ENCODE results near the gene HOXB2. TPM values are rescaled to one million over a fixed set of nuclear protein-coding genes. Genes with fewer than 3 reads are reported as not detected.

Gene HOXB2
- polyA plus RNA-seq, 1 donor from 2014 or later: not detected

DNA sequence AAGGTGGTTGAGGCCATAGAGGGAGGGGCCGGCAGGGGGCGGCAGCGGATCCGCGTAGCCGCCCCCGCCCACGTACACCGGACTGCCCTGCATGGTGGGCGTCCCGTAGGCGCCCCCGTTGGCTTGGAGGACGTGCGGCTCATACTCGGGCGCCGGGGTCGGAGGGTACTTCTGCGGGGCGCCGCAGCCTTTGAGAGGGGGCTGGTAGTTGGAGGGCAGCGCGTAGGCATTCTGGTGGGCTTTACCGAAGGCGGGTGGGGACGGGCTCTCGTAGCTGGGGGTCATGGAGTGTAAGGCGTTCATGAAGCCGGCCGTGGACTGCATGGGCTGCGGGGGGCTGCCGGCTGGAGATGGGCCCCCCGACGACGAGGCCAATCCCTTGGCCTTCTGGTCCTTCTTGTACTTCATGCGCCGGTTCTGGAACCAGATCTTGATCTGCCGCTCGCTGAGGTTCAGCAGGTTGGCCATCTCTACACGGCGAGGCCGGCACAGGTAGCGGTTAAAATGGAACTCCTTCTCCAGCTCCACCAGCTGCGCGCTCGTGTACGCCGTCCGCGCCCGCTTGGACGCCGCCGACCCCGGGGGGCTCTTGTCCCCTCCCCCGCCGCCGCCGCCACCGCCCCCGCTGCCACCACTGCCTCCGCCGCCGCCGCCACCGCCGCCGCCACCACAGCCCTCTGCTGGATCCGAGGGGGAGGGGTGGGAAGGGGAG, 5.7 kb upstream of the HOXB2 start:
- H3K9me2 ChIP-seq (ENCODE audit: insufficient read depth, low read length): no peaks in the 10 kb centered on the region
- no peaks in the 10 kb centered on the region for H4K20me1 ChIP-seq (ENCODE audit: insufficient read depth)
- H3K9me3 ChIP-seq (ENCODE audit: low read length): no peaks in the 10 kb centered on the region
- H2AFZ ChIP-seq (ENCODE audit: low read depth, low read length): no peak overlapping the region
- peaks cover 99% of the 10 kb centered on the region for H3K27me3 ChIP-seq (ENCODE audit: insufficient read depth, low read depth, low read length)
- H3K36me3 ChIP-seq (ENCODE audit: insufficient read depth, low read length): no peaks in the 10 kb centered on the region
- H3K9ac ChIP-seq (ENCODE audit: low read length): no peak overlapping the region
- H3K4me2 ChIP-seq (ENCODE audit: low read length): no peak overlapping the region
- no peaks in the 10 kb centered on the region for H3F3A ChIP-seq (ENCODE audit: insufficient read depth, low read length, poor library complexity, severe bottlenecking)
- no peak overlapping the region for H3K27ac ChIP-seq (ENCODE audit: low read length)
- no peak overlapping the region for H3K4me3 ChIP-seq (ENCODE audit: low read length)
- H3K79me2 ChIP-seq (replicated peaks; ENCODE audit: insufficient read depth, low read length): no peaks in the 10 kb centered on the region
- TF ChIP-seq RAD21 (conservative IDR thresholded peaks at IDR 0.05) (no peak), TAF1 (IDR thresholded peaks at IDR 0.05; ENCODE audit: low read depth) (no peak), POLR2AphosphoS5 (IDR thresholded peaks at IDR 0.05) (no peak), MXI1 (conservative IDR thresholded peaks at IDR 0.05; ENCODE audit: poor library complexity, severe bottlenecking) (no peak), EP300 (conservative IDR thresholded peaks at IDR 0.05; ENCODE audit: poor library complexity, severe bottlenecking) (no peak), EZH2 (IDR thresholded peaks at IDR 0.05; ENCODE audit: borderline replicate concordance, insufficient read depth, low read length, poor library complexity, severe bottlenecking) (no peak), SMC3 (conservative IDR thresholded peaks at IDR 0.05; ENCODE audit: poor library complexity) (no peak)
- TF ChIP-seq, protein P1, sequence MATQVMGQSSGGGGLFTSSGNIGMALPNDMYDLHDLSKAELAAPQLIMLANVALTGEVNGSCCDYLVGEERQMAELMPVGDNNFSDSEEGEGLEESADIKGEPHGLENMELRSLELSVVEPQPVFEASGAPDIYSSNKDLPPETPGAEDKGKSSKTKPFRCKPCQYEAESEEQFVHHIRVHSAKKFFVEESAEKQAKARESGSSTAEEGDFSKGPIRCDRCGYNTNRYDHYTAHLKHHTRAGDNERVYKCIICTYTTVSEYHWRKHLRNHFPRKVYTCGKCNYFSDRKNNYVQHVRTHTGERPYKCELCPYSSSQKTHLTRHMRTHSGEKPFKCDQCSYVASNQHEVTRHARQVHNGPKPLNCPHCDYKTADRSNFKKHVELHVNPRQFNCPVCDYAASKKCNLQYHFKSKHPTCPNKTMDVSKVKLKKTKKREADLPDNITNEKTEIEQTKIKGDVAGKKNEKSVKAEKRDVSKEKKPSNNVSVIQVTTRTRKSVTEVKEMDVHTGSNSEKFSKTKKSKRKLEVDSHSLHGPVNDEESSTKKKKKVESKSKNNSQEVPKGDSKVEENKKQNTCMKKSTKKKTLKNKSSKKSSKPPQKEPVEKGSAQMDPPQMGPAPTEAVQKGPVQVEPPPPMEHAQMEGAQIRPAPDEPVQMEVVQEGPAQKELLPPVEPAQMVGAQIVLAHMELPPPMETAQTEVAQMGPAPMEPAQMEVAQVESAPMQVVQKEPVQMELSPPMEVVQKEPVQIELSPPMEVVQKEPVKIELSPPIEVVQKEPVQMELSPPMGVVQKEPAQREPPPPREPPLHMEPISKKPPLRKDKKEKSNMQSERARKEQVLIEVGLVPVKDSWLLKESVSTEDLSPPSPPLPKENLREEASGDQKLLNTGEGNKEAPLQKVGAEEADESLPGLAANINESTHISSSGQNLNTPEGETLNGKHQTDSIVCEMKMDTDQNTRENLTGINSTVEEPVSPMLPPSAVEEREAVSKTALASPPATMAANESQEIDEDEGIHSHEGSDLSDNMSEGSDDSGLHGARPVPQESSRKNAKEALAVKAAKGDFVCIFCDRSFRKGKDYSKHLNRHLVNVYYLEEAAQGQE (IDR thresholded peaks at IDR 0.05; ENCODE audit: borderline replicate concordance): no peak
- TF ChIP-seq, protein P2, sequence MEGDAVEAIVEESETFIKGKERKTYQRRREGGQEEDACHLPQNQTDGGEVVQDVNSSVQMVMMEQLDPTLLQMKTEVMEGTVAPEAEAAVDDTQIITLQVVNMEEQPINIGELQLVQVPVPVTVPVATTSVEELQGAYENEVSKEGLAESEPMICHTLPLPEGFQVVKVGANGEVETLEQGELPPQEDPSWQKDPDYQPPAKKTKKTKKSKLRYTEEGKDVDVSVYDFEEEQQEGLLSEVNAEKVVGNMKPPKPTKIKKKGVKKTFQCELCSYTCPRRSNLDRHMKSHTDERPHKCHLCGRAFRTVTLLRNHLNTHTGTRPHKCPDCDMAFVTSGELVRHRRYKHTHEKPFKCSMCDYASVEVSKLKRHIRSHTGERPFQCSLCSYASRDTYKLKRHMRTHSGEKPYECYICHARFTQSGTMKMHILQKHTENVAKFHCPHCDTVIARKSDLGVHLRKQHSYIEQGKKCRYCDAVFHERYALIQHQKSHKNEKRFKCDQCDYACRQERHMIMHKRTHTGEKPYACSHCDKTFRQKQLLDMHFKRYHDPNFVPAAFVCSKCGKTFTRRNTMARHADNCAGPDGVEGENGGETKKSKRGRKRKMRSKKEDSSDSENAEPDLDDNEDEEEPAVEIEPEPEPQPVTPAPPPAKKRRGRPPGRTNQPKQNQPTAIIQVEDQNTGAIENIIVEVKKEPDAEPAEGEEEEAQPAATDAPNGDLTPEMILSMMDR (IDR thresholded peaks at IDR 0.05; ENCODE audit: poor library complexity, severe bottlenecking): no peak

DNA sequence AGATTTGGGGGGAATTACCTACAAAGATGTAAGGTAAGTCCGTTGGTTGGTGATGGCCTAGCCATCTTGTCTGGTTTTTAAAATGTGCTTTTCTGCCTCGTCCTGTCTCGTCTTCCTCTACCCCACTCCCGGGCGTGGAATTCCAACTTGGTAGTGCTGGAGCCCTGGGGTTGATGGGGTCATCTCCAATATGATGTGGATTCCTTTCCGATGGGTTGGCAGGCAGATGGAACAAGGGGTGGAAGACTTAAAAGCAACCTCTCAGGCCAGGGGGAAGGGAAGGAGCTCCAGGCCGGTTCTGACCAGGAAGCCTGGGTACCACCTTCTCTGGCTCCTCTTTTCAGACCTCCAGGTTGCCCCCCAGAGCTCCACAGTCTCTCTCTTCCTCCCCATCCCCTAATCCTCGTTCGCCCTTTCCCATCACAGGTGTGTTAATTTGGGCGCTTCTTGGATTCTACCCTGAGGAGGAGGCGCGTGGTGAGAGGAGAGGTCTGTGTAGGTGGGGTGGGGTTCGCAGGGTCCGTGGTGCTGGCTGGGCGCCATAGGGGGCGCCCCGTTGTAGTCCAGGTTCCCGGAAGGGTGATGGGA, 5.1 kb upstream of the HOXB2 start:
- peaks cover 100% of the 10 kb centered on the region for H3K27me3 ChIP-seq (ENCODE audit: insufficient read depth, low read depth, low read length)
- H3K9ac ChIP-seq (ENCODE audit: low read length): no peak overlapping the region
- no peak overlapping the region for H2AFZ ChIP-seq (ENCODE audit: low read depth, low read length)
- no peak overlapping the region for H3K4me3 ChIP-seq (ENCODE audit: low read length)
- H3K79me2 ChIP-seq (replicated peaks; ENCODE audit: insufficient read depth, low read length): no peaks in the 10 kb centered on the region
- H3F3A ChIP-seq (ENCODE audit: insufficient read depth, low read length, poor library complexity, severe bottlenecking): no peaks in the 10 kb centered on the region
- no peaks in the 10 kb centered on the region for H3K9me2 ChIP-seq (ENCODE audit: insufficient read depth, low read length)
- no peaks in the 10 kb centered on the region for H3K9me3 ChIP-seq (ENCODE audit: low read length)
- no peak overlapping the region for H3K27ac ChIP-seq (ENCODE audit: low read length)
- H3K36me3 ChIP-seq (ENCODE audit: insufficient read depth, low read length): no peaks in the 10 kb centered on the region
- no peaks in the 10 kb centered on the region for H4K20me1 ChIP-seq (ENCODE audit: insufficient read depth)
- TF ChIP-seq, protein P2 (IDR thresholded peaks at IDR 0.05; ENCODE audit: poor library complexity, severe bottlenecking): no peak
- TF ChIP-seq TAF1 (IDR thresholded peaks at IDR 0.05; ENCODE audit: low read depth) (no peak), EP300 (conservative IDR thresholded peaks at IDR 0.05; ENCODE audit: poor library complexity, severe bottlenecking) (no peak), POLR2AphosphoS5 (IDR thresholded peaks at IDR 0.05) (no peak), MXI1 (conservative IDR thresholded peaks at IDR 0.05; ENCODE audit: poor library complexity, severe bottlenecking) (no peak), EZH2 (IDR thresholded peaks at IDR 0.05; ENCODE audit: borderline replicate concordance, insufficient read depth, low read length, poor library complexity, severe bottlenecking) (no peak), SMC3 (conservative IDR thresholded peaks at IDR 0.05; ENCODE audit: poor library complexity) (no peak), RAD21 (conservative IDR thresholded peaks at IDR 0.05) (no peak)
- TF ChIP-seq, protein P1 (IDR thresholded peaks at IDR 0.05; ENCODE audit: borderline replicate concordance): no peak
- no peak overlapping the region for H3K4me2 ChIP-seq (ENCODE audit: low read length)
